Muscle layer of duodenum (tissue), 2 donors: ENCODE measurements around the gene ARMH1.
"Not testable (repeated sequence)": the region's sequence is repeated elsewhere in the genome, so short reads cannot be mapped to it uniquely, and the experiment has no call there.

Source experiments
- H3K27ac ChIP-seq: one replicate; pipeline ENCODE4 v1.7.0; 2013; ENCODE audit warnings: mild to moderate bottlenecking, low read length
- H3K27me3 ChIP-seq: one replicate; pipeline ENCODE4 v1.7.0; 2013; ENCODE audit warnings: low read depth, mild to moderate bottlenecking, control low read depth, low read length
- H3K36me3 ChIP-seq, 2 donors: one replicate each; pipeline ENCODE4 v1.7.0; 2013; ENCODE audit warnings: low read length in 2 of 2, control low read depth in 1 of 2, mild to moderate bottlenecking in 1 of 2; ENCODE audit not compliant: insufficient read depth in 2 of 2, control insufficient read depth in 1 of 2
- H3K4me1 ChIP-seq, 2 donors: one replicate each; pipeline ENCODE4 v1.7.0; 2013; ENCODE audit warnings: low read length in 2 of 2, mild to moderate bottlenecking in 2 of 2, control low read depth in 1 of 2, moderate library complexity in 1 of 2; ENCODE audit not compliant: insufficient read depth in 2 of 2, control insufficient read depth in 1 of 2
- H3K4me3 ChIP-seq, 2 donors: one replicate each; pipeline ENCODE4 v1.7.0; 2013; ENCODE audit warnings: low read length in 2 of 2, low read depth in 1 of 2, mild to moderate bottlenecking in 1 of 2
- H3K9me3 ChIP-seq, 2 donors: one replicate each; pipeline ENCODE4 v1.7.0; 2013; ENCODE audit warnings: low read length in 2 of 2, control low read depth in 1 of 2, mild to moderate bottlenecking in 1 of 2; ENCODE audit not compliant: control insufficient read depth in 1 of 2
- donor health status: healthy.

The ARMH1 gene

DNA sequence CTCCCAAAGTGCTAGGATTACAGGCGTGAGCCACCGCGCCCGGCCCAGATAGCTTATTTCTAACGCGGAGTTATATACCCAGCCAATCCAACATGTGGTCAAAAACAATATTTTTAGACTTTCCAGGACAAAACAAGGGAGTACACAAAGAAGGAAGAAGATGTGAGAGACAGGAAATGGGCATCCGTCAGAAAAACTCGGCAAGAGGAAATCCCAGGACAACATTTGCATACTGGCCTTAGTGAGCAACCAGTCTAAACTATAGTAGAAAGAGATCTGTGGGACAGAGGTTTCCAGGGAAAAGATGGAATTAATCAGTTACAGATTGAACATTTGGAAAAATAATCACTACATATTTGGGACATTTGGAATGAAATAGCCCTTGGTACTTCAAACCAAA lies 11.4 kb downstream of the ARMH1 start:
- Histone ChIP-seq H3K27ac (no peak overlapping the region), H3K4me1 (no peaks in the 10 kb centered on the region), H3K36me3 (no peaks in the 10 kb centered on the region), H3K9me3 (no peaks in the 10 kb centered on the region), H3K27me3 (no peaks in the 10 kb centered on the region), H3K4me3 (no peak overlapping the region)

DNA sequence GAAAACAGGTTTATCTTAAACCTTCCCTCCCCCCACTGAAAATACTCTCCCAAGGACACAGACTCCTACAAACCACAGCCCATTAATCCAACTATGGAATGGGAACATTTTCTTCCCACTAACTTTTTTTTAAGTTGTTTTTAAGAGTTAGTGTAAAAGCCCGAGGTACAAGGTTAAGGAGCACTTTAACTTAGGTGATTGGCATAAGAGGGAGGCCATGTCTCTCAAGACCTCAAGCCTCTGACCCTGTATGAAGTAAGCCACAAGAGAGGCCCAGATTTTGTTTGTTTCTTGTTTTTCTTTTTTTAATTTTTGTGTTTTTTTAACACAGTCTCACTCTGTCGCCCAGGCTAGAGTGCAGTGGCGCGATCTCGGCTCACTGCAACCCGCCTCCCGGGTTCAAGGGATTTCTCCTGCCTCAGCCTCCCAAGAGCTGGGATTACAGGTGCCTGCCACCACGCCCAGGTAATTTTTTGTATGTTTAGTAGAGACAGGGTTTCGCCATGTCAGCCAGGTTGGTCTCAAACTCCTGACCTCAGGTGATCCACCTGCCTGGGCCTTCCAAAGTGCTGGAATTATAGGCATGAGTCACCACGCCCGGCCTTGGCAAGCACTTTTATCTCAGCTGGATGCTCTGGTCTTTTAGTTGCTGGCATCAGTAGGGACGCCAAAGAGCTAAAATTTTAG lies 14.4 kb downstream of the ARMH1 start:
- no peaks in the 10 kb centered on the region for H3K9me3 ChIP-seq
- no peaks in the 10 kb centered on the region for H3K36me3 ChIP-seq
- H3K27ac ChIP-seq = no peak overlapping the region
- H3K27me3 ChIP-seq = no peaks in the 10 kb centered on the region
- H3K4me3 ChIP-seq = no peak overlapping the region
- no peaks in the 10 kb centered on the region for H3K4me1 ChIP-seq

DNA sequence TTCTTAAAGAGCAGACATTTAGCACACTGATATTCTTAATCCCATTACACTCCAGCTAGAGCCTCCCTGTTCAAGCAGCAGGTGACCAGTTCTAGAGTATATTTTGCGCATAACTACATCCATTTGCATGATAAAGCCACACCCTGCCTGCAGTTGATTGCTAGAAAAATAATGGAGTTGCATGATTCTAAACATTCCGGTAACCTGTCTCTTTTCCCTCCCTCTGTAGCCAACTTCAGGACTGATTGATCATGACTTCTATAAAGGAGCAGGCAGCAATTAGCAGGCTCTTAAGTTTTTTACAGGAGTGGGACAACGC lies 14.9 kb downstream of the ARMH1 start:
- Histone ChIP-seq H3K4me1 (no peaks in the 10 kb centered on the region), H3K9me3 (no peaks in the 10 kb centered on the region), H3K36me3 (no peaks in the 10 kb centered on the region), H3K4me3 (no peak overlapping the region), H3K27ac (no peak overlapping the region), H3K27me3 (no peaks in the 10 kb centered on the region)

DNA sequence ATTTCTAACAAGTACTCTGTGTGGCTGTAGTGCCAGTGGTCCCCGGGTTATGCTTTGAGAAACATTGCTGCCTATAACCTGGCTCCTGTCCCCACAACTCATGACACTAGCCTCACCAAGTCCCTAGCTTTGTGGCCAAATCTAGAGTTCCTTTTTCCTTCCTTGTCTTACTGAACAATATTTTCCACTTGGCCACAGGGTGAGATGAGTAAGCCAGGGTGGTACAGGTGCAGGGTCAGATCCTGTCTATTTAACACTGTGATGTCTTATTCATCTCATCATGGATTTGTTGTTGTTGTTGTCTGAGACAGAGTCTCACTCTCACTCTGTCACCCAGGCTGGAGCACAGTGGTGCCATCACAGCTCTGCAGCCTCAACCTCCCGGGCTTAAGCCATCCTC lies 18.6 kb downstream of the ARMH1 start:
- H3K9me3 ChIP-seq = no peaks in the 10 kb centered on the region
- H3K27me3 ChIP-seq = no peaks in the 10 kb centered on the region
- H3K4me3 ChIP-seq = no peak overlapping the region
- H3K36me3 ChIP-seq = no peaks in the 10 kb centered on the region
- H3K27ac ChIP-seq = no peak overlapping the region
- no peaks in the 10 kb centered on the region for H3K4me1 ChIP-seq

DNA sequence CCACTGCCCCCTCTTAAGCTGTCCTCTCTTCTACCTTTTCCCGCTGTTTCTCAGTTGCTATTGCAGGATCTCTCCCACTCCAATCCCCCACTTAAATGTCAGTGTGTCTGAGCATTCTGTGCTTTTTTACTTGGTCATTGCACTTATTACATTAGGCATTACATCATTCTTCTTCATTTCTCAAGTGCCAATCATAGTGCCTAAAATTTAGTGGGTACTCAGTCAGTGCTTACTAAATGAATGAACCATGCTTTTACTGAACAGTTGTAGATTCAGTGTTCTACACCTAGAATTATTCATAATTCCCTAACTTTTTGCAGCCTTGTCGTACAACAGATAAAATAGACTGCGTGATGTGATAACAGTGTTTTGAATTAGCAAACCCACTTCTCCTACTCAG lies 19.4 kb downstream of the ARMH1 start:
- H3K4me1 ChIP-seq = no peaks in the 10 kb centered on the region
- no peak overlapping the region for H3K27ac ChIP-seq
- H3K4me3 ChIP-seq = no peak overlapping the region
- no peaks in the 10 kb centered on the region for H3K9me3 ChIP-seq
- no peaks in the 10 kb centered on the region for H3K27me3 ChIP-seq
- H3K36me3 ChIP-seq = no peaks in the 10 kb centered on the region

DNA sequence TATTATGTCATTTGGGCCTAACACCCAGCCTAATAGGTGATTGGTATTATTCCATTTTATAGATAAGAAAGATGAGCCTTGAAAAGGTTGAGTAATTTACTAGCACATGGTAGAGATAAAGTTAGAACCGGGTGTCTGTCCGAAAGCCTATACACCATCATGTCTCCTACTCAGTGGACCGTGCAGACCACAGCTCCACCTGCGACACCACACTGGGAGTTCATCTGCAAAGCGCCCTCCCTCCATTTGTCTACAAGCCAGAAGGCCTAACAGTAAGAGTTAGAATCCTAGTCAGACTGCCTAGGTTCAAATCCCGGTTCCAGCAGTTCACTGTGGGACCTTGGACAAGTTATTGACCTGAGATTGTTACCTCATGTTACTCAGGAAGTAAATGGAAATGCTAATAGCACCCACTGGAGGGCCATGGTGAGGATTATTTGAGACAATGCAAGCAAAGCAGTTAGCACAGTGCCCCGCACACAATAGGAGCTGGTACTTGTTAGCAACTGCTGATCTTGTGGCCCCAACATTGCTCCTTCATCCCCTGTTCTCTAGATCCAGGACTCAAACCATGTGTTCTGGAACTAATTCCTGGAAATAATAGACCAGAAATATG lies 20.5 kb downstream of the ARMH1 start:
- Histone ChIP-seq H3K4me3 (no peak overlapping the region), H3K36me3 (no peaks in the 10 kb centered on the region), H3K27me3 (no peaks in the 10 kb centered on the region), H3K27ac (no peak overlapping the region), H3K4me1 (no peaks in the 10 kb centered on the region), H3K9me3 (no peaks in the 10 kb centered on the region)

DNA sequence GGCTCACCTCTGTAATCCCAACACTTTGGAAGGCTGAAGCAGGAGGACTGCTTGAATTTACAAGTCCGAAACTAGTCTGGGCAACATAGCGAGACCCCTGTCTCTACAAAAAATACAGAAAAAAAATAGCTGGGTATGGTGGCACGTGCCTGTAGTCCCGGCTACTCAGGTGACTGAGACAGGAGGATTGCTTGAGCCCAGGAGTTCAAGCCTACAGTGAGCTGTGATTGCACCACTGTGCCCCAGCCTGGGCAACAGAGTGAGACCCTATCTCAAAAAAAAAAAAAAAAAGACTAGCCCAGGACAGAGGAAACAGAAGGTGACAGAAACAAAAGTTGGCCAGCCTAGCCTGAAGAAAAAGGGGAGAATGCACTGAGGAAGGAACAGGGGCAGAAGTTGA lies 21.2 kb downstream of the ARMH1 start:
- no peak overlapping the region for H3K27ac ChIP-seq
- no peaks in the 10 kb centered on the region for H3K36me3 ChIP-seq
- no peaks in the 10 kb centered on the region for H3K4me1 ChIP-seq
- H3K27me3 ChIP-seq = no peaks in the 10 kb centered on the region
- no peak overlapping the region for H3K4me3 ChIP-seq
- no peaks in the 10 kb centered on the region for H3K9me3 ChIP-seq

DNA sequence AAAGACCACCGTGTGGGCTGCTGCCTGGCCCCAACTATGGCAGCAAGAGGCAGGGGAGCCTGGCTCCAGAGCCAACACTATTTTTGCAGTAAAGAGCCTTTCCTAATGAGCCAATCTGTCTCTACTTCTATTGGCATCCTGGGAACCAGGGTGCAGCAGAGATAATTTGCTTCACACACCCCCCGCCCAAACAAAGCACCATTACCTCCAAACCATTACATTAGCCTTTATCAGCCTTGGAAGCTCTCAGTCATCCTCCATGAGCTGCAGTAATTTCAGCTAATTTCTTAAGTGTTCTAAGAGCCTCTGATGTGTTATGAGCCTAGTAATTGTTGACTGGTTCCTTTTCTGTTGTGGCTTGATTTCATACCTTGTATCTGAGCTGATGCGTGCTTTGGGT lies 21.6 kb downstream of the ARMH1 start:
- Histone ChIP-seq H3K36me3 (no peaks in the 10 kb centered on the region), H3K4me3 (no peak overlapping the region), H3K9me3 (no peaks in the 10 kb centered on the region), H3K27ac (no peak overlapping the region), H3K4me1 (no peaks in the 10 kb centered on the region), H3K27me3 (no peaks in the 10 kb centered on the region)

DNA sequence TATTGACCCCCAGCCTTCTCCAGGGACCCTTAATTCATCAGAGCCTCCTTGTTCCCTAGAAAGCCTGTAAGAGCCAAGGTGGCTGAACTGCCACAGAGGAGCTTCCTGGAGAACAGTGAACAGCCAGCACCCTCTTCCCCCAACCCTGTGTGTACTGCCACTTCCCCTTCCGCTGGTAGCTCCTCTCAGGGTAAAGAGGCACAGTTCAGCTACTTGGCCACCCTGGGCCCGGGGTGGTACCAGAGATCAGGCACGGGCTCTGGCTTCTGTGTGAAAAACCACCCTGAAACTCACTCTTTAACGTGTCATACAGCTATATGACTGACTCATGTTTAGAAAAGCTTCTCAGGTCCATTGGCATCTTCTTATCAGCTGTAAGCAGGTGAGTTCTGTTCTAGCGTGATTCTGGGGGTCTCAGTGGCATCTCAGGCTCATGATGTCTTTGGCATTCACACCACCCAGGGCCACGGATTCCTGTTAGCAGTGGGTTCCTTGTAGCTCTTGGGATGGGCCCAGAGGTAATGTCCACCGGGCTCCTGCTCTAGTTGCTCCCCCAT lies 22.4 kb downstream of the ARMH1 start:
- Histone ChIP-seq H3K4me1 (no peaks in the 10 kb centered on the region), H3K27ac (no peak overlapping the region), H3K4me3 (no peak overlapping the region), H3K27me3 (no peaks in the 10 kb centered on the region), H3K9me3 (no peaks in the 10 kb centered on the region), H3K36me3 (no peaks in the 10 kb centered on the region)

DNA sequence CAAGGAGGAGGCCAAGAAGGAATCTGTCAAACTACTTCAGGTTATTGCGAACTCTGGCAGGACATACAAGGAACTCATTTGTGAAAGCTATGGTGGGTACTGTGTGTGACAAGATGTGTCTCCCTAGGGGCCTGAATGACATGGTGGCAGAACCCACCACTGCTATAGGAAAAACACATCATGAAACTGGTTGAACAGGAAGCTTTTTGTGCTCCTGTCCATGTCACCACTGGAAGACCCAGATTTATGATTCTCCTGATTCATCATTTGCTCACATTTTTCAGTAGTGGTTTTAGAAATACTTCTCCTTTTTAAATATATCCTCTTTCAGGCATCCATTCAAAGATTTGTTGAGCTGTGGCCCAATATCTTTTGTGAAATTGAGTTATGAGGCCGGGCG lies 23.6 kb downstream of the ARMH1 start:
- no peaks in the 10 kb centered on the region for H3K4me1 ChIP-seq
- no peak overlapping the region for H3K4me3 ChIP-seq
- no peaks in the 10 kb centered on the region for H3K36me3 ChIP-seq
- H3K27me3 ChIP-seq = no peaks in the 10 kb centered on the region
- no peak overlapping the region for H3K27ac ChIP-seq
- no peaks in the 10 kb centered on the region for H3K9me3 ChIP-seq

DNA sequence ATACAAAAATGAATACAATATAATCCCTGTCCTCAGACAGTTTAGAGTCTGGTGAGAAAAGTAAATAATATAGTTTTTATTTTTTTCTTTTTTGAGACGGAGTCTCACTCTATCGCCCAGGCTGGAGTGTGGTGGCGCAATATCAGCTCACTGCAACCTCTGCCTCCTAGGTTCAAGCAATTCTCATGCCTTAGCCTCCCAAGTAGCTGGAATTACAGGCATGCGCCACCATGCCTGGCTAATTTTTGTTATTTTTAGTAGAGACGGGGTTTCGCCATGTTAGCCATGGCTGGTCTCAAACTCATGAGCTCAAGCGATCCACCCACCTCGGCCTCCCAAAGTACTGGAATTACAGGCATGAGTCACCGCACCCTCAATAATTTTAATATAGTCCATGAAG lies 24.9 kb downstream of the ARMH1 start:
- H3K36me3 ChIP-seq, H3K4me1 ChIP-seq, H3K27ac ChIP-seq, H3K4me3 ChIP-seq, H3K9me3 ChIP-seq, H3K27me3 ChIP-seq: not testable (repeated sequence)

DNA sequence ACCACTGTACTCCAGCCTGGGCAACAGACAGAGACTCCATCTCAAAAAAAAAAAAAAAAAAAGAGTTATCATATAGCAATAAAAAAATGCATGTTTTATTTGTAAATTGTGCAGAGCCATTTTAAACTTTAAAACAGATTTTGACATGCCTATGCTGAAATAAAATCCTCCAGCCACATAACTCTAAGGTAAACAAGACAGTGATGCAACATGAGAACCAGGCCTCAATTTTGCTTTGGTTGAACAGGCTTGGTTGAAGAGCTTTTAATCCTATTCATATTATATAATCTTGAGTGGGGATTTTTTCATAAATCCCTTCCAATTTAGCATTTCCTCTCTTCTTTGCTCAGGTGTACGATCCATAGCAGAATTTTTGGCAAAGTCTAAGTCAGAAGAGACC lies 26.1 kb downstream of the ARMH1 start:
- H3K27ac ChIP-seq = no peak overlapping the region
- H3K4me1 ChIP-seq = no peaks in the 10 kb centered on the region
- no peak overlapping the region for H3K4me3 ChIP-seq
- H3K27me3 ChIP-seq = no peaks in the 10 kb centered on the region
- no peaks in the 10 kb centered on the region for H3K9me3 ChIP-seq
- no peaks in the 10 kb centered on the region for H3K36me3 ChIP-seq
